ENCODE results near the gene SGTB. TPM values are rescaled to one million over a fixed set of nuclear protein-coding genes. Genes with fewer than 3 reads are reported as not detected.

SGTB gene
- total RNA-seq, 1 experiment from 2014 or later: 13.5 TPM

GRCh38 chr5:65749221-65749844, 27.4 kb upstream of the SGTB start (continued):
- TF ChIP-seq FOXP4 (CRISPR knock-in tag; IDR thresholded peaks at IDR 0.05) (no peak), RORB (CRISPR knock-in tag; IDR thresholded peaks at IDR 0.05) (no peak), AFF4 (CRISPR knock-in tag; IDR thresholded peaks at IDR 0.05; ENCODE audit: borderline replicate concordance) (no peak), GABPB1 (CRISPR knock-in tag; IDR thresholded peaks at IDR 0.05) (no peak)
- TF ChIP-seq, protein P1, sequence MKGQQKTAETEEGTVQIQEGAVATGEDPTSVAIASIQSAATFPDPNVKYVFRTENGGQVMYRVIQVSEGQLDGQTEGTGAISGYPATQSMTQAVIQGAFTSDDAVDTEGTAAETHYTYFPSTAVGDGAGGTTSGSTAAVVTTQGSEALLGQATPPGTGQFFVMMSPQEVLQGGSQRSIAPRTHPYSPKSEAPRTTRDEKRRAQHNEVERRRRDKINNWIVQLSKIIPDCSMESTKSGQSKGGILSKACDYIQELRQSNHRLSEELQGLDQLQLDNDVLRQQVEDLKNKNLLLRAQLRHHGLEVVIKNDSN (CRISPR knock-in tag; IDR thresholded peaks at IDR 0.05): no peak

DNA sequence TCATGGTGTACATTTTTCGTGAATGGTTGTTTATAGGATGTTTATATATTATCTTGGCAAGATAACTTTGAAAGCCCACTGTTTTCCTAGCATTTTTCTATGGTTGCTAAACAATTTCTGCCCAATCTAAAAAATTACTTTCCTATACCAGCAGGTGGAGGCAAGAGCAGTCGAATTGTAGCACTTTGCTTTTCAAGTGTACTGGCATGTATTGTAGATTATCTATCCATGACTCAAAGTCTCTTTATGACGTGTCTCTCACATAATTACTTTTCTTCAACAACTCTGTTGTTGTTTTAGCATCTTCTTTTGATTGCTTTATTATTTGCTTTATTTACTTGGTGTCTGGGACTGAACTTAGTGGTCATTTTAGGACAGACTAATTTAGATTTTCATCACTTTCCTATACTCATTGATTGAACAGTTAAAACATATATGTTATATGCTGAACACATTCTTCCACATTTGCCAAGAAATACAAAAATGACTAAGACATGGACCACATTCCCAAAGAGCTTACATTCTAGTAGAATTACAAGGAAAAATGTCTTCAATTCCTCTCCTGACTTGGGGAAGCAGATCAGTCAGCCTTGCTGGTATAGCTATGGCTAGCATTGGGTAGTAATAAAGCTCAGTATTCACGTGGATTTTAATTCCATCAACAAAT, 20.8 kb upstream of the SGTB start:
- H3K27me3 Mint-ChIP-seq (ENCODE audit: low read depth): no peaks in the 10 kb centered on the region
- ATAC-seq (no peak; the same call in 1 of the 2 replicates), DNase-seq (ENCODE audit: low spot score) (no peak)
- TF ChIP-seq, protein P2, sequence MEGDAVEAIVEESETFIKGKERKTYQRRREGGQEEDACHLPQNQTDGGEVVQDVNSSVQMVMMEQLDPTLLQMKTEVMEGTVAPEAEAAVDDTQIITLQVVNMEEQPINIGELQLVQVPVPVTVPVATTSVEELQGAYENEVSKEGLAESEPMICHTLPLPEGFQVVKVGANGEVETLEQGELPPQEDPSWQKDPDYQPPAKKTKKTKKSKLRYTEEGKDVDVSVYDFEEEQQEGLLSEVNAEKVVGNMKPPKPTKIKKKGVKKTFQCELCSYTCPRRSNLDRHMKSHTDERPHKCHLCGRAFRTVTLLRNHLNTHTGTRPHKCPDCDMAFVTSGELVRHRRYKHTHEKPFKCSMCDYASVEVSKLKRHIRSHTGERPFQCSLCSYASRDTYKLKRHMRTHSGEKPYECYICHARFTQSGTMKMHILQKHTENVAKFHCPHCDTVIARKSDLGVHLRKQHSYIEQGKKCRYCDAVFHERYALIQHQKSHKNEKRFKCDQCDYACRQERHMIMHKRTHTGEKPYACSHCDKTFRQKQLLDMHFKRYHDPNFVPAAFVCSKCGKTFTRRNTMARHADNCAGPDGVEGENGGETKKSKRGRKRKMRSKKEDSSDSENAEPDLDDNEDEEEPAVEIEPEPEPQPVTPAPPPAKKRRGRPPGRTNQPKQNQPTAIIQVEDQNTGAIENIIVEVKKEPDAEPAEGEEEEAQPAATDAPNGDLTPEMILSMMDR (IDR thresholded peaks at IDR 0.05): 0 out of 2 replicates have a peak, but pooled peaks have one; percentile 26
- TF ChIP-seq, protein P1 (CRISPR knock-in tag; IDR thresholded peaks at IDR 0.05): no peak
- TF ChIP-seq, protein P3, sequence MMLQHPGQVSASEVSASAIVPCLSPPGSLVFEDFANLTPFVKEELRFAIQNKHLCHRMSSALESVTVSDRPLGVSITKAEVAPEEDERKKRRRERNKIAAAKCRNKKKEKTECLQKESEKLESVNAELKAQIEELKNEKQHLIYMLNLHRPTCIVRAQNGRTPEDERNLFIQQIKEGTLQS (CRISPR knock-in tag; conservative IDR thresholded peaks at IDR 0.05): no peak
- TF ChIP-seq OVOL2 (CRISPR knock-in tag; IDR thresholded peaks at IDR 0.05; ENCODE audit: borderline replicate concordance): no peak
- TF ChIP-seq, protein P4, sequence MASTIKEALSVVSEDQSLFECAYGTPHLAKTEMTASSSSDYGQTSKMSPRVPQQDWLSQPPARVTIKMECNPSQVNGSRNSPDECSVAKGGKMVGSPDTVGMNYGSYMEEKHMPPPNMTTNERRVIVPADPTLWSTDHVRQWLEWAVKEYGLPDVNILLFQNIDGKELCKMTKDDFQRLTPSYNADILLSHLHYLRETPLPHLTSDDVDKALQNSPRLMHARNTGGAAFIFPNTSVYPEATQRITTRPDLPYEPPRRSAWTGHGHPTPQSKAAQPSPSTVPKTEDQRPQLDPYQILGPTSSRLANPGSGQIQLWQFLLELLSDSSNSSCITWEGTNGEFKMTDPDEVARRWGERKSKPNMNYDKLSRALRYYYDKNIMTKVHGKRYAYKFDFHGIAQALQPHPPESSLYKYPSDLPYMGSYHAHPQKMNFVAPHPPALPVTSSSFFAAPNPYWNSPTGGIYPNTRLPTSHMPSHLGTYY (CRISPR knock-in tag; IDR thresholded peaks at IDR 0.05): no peak
- no peak overlapping the region for H3K27ac Mint-ChIP-seq
- ChIA-PET CTCF (interaction anchor here (0.5 to 1.0 kb wide), 2 partner anchors 21 kb away, joined by 3 read pairs; partner anchors contain the start of genes NLN and SGTB), POLR2A (no interaction called here)
- H3K36me3 Mint-ChIP-seq: peaks cover 14% of the 10 kb centered on the region
- no peak overlapping the region for H3K4me3 Mint-ChIP-seq
- no peaks in the 10 kb centered on the region for H3K4me1 Mint-ChIP-seq
- H3K9me3 Mint-ChIP-seq: peaks cover 14% of the 10 kb centered on the region

DNA sequence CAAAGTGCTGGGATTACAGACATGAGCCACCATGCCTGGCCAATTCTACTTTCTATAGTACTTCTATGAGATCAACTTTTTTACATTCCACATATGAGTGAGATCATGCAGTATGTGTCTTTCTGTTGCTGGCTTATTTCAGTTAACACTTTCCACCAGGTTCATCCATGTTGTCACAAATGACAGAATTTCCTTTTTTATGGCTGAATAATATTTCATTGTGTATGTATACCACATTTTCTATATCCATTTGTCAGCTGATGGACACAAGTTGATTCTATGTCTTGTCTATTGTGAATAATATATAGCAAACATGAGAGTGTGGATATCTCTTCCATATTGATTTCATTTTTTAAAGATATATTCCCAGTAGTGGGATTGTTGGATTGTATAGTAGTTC, 17.3 kb upstream of the SGTB start:
- H3K27ac Mint-ChIP-seq: no peak overlapping the region
- no peaks in the 10 kb centered on the region for H3K27me3 Mint-ChIP-seq (ENCODE audit: low read depth)
- no peak for ATAC-seq
- H3K9me3 Mint-ChIP-seq: 0 out of 2 replicates have a peak, but pooled peaks cover 3% of the 10 kb centered on the region
- H3K4me3 Mint-ChIP-seq: no peak overlapping the region
- peaks cover 9% of the 10 kb centered on the region for H3K4me1 Mint-ChIP-seq
- ChIA-PET POLR2A (no interaction called here), CTCF (no interaction called here)
- H3K36me3 Mint-ChIP-seq: no peaks in the 10 kb centered on the region
- DNase-seq (ENCODE audit: low spot score): no peak
- no peak for TF ChIP-seq SOX15 (CRISPR knock-in tag; IDR thresholded peaks at IDR 0.05)
- TF ChIP-seq STAT6 (CRISPR knock-in tag; conservative IDR thresholded peaks at IDR 0.05; ENCODE audit: low read depth): no peak
- no peak for TF ChIP-seq ZNF671 (CRISPR knock-in tag; IDR thresholded peaks at IDR 0.05)
- TF ChIP-seq NR3C1 (CRISPR knock-in tag; conservative IDR thresholded peaks at IDR 0.05; ENCODE audit: low read depth): no peak
- TF ChIP-seq FOXP4 (CRISPR knock-in tag; IDR thresholded peaks at IDR 0.05): no peak
- no peak for TF ChIP-seq ZNF416 (CRISPR knock-in tag; IDR thresholded peaks at IDR 0.05)

All from WTC11 (cell line).